RWPE1 (cell line): ENCODE results near the gene IGSF1.

Experiments
- CTCF ChIA-PET: fragments of 350-600 bp; sonication (Branson Sonifier 250); formaldehyde crosslinking; extraction: SDS; loops from one replicate; lab custom pipeline; 2021; lab: Yijun Ruan, JAX
- POLR2A ChIA-PET: fragments of 400-600 bp; formaldehyde crosslinking; extraction: SDS; loops from one replicate; lab custom pipeline; 2020; ENCODE audit warnings: antibody characterized with exemption; ENCODE audit not compliant: low non-redundant PET; lab: Yijun Ruan, JAX
- DNase-seq: peaks from one replicate; pipeline ENCODE4 v3.0.0; 2012; ENCODE audit warnings: low spot score
- H3K27ac ChIP-seq: fragments of 450-650 bp; 2 replicates; pipeline ENCODE4 v1.5.1; 2017
- CTCF ChIP-seq: fragments of 450-650 bp; conservative IDR thresholded peaks from 2 replicates; pipeline ENCODE4 v1.5.1; 2017; ENCODE audit warnings: low read depth, mild to moderate bottlenecking

Gene IGSF1

GRCh38 chrX:131301155-131301554, 12.0 kb upstream of the IGSF1 start:
- CTCF ChIA-PET = no interaction called here
- no peak overlapping the region for H3K27ac ChIP-seq
- DNase-seq = no peak
- POLR2A ChIA-PET = no interaction called here
- TF ChIP-seq CTCF = no peak

GRCh38 chrX:131298846-131299245, 9.7 kb upstream of the IGSF1 start:
- DNase-seq = no peak
- TF ChIP-seq CTCF = no peak
- H3K27ac ChIP-seq = no peak overlapping the region
- POLR2A ChIA-PET = no interaction called here
- CTCF ChIA-PET = interaction anchor here (0.6 kb wide), 1 partner anchor 55 kb away, joined by 5 read pairs; no protein-coding TSS in a partner anchor

GRCh38 chrX:131298036-131298435, 8.9 kb upstream of the IGSF1 start:
- POLR2A ChIA-PET = no interaction called here
- CTCF ChIA-PET = no interaction called here
- no peak for DNase-seq
- no peak overlapping the region for H3K27ac ChIP-seq
- TF ChIP-seq CTCF = no peak

- ChIA-PET POLR2A (no interaction called here), CTCF (no interaction called here)
- H3K27ac ChIP-seq = no peak overlapping the region
- TF ChIP-seq CTCF = no peak
- no peak for DNase-seq
Observed at GRCh38 chrX:131289527-131289926, 421 bp upstream of the IGSF1 start.

GRCh38 chrX:131288188-131288587, 918 bp downstream of the IGSF1 start:
- no peak for TF ChIP-seq CTCF
- H3K27ac ChIP-seq = no peak overlapping the region
- ChIA-PET POLR2A (no interaction called here), CTCF (interaction anchor here (0.6 kb wide), 1 partner anchor 747 kb away, joined by 4 read pairs; no protein-coding TSS in a partner anchor)
- DNase-seq = no peak

- CTCF ChIA-PET = interaction anchor here (0.6 kb wide), 1 partner anchor 747 kb away, joined by 4 read pairs; no protein-coding TSS in a partner anchor
- no peak overlapping the region for H3K27ac ChIP-seq
- POLR2A ChIA-PET = no interaction called here
- TF ChIP-seq CTCF = no peak
- DNase-seq = no peak
Observed at GRCh38 chrX:131287560-131288179, 1.4 kb downstream of the IGSF1 start.
